GM06990 (cell line): ENCODE results near the gene ARHGAP42.

Source experiments
- DNase-seq: peaks from one replicate; pipeline ENCODE4 v3.0.0-alpha.2; 2011; ENCODE audit not compliant: insufficient read length; ENCODE audit errors: extremely low read depth
- H3K27me3 ChIP-seq: replicated peaks from 2 replicates; pipeline ENCODE4 v1.6.0; 2011; ENCODE audit warnings: low read length; ENCODE audit not compliant: control insufficient read depth, insufficient read depth
- H3K36me3 ChIP-seq: 2 replicates; pipeline ENCODE4 v1.5.1; 2011; ENCODE audit warnings: low read length; ENCODE audit not compliant: control insufficient read depth, insufficient read depth
- H3K4me3 ChIP-seq: replicated peaks from 2 replicates; pipeline ENCODE4 v1.5.1; 2011; ENCODE audit warnings: low read depth, mild to moderate bottlenecking, control low read depth, low read length
- TF ChIP-seq, protein P1 (sequence below): IDR thresholded peaks from 2 replicates; pipeline ENCODE4 v1.5.1; 2011; ENCODE audit warnings: low read length, control low read depth, mild to moderate bottlenecking, inconsistent platforms; ENCODE audit not compliant: insufficient read depth, poor library complexity, severe bottlenecking

ARHGAP42 gene

DNA sequence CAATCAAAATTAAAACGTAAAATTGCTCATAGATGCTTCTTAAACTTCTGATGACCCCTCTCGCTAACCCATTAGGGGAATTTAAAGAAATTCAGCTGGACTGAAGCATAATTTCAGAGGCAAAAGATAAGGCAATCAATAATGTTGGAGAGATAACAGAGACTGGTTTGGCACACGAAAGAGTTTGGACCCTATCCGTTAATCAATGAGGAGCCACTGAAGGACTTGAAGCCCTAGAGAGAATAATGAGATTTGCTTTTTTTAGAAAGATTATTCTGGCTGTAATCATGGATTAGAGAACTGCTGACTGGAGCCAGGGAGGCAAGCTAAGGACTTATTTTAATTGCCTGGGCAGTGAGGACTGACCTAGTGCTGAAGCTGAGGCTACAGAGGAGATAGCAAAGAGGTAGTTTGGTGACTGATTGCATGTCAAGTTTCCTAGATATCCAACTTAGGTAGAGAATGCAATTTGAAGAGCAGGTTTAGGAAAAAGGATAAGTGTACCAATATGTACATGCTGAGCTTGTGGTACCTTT is 11.9 kb upstream of the ARHGAP42 start:
- H3K4me3 ChIP-seq = no peak overlapping the region
- no peaks in the 10 kb centered on the region for H3K27me3 ChIP-seq
- no peaks in the 10 kb centered on the region for H3K36me3 ChIP-seq
- no peak for DNase-seq
- TF ChIP-seq, protein P1, sequence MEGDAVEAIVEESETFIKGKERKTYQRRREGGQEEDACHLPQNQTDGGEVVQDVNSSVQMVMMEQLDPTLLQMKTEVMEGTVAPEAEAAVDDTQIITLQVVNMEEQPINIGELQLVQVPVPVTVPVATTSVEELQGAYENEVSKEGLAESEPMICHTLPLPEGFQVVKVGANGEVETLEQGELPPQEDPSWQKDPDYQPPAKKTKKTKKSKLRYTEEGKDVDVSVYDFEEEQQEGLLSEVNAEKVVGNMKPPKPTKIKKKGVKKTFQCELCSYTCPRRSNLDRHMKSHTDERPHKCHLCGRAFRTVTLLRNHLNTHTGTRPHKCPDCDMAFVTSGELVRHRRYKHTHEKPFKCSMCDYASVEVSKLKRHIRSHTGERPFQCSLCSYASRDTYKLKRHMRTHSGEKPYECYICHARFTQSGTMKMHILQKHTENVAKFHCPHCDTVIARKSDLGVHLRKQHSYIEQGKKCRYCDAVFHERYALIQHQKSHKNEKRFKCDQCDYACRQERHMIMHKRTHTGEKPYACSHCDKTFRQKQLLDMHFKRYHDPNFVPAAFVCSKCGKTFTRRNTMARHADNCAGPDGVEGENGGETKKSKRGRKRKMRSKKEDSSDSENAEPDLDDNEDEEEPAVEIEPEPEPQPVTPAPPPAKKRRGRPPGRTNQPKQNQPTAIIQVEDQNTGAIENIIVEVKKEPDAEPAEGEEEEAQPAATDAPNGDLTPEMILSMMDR = no peak

DNA sequence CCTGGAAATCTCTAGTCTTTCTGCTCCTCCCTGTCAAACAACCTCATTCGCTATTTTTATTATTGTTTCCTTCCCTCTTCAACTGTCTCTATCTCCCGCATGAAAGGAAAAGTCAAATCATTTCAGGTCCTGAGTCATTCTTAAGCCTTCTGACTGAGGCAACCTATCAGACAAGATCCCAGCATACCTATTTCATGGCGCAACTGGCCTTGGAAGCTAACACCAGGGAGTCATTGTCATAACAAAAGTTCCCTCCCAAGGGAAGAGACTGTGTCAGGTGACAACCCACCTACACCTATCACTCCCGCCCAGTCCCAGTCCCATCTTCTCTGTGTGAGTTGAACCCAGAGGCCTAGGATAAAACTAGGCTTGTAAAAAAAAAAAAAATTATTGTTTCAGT is 10.2 kb upstream of the ARHGAP42 start:
- no peaks in the 10 kb centered on the region for H3K27me3 ChIP-seq
- no peak overlapping the region for H3K4me3 ChIP-seq
- DNase-seq = no peak
- TF ChIP-seq, protein P1 = no peak
- H3K36me3 ChIP-seq = no peaks in the 10 kb centered on the region

DNA sequence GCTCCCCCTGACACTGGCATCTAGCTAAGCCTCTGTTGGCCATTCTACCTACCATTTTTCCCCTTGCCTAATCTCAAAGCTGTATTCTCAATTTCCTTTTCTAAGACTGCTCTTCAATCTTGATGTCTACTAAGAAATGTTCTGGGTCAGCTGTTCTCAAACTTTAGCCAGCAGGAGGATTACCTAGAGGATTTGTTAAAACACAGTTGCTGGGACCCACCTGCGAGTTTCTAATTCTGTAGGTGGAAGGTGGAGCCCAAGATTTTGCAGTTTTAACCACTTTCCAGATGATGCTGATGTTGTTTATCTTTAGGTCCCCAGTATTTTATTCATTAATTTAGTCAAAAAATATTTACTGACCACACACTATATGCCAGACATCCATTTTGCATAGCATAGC is 9.3 kb upstream of the ARHGAP42 start:
- DNase-seq = no peak
- TF ChIP-seq, protein P1 = no peak
- Histone ChIP-seq H3K27me3 (no peaks in the 10 kb centered on the region), H3K4me3 (no peak overlapping the region), H3K36me3 (no peaks in the 10 kb centered on the region)

DNA sequence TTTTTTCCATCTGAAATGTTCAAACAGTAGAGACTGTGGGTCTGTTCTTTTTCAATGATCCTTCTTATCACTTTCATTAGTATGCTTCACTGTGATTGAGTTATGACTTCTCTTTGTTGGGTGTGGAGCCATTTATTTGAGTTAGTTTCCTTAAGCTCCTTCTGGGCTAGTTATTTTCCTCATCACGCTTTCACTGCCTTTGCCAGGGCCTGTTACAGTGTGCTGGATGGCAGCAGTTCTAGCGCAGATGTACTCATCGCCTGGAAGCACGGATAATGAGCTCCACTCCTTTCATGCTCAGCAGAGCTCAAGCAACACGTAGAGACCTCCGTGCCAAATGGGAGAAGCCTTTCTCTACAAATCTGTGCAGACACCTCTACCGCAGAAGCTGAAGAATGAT is 7.0 kb upstream of the ARHGAP42 start:
- no peak overlapping the region for H3K4me3 ChIP-seq
- DNase-seq = no peak
- TF ChIP-seq, protein P1 = no peak
- H3K27me3 ChIP-seq = no peaks in the 10 kb centered on the region
- H3K36me3 ChIP-seq = no peaks in the 10 kb centered on the region

DNA sequence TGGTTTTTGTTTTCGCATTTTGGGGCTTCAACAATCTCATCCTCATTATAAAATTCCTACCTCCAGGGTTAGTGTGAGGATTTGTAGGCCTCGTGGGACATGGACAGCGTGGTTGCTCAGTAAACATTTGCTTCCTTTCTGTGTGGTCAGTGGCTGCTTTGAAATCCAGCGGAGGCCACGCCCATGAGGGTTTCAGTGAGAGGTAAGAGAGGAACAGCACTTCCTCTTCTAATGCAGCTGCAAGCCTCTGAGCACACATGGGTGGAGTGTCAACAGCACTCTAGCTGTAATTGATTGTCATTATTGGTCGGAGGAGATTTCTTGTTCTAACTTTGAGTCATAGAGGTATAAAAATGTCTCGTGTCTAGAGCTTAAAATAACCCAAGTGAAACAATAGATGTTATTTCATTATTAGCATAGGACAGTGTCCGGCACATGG is 6.0 kb upstream of the ARHGAP42 start:
- no peaks in the 10 kb centered on the region for H3K27me3 ChIP-seq
- TF ChIP-seq, protein P1 = no peak
- DNase-seq = peak; percentile 82
- no peaks in the 10 kb centered on the region for H3K36me3 ChIP-seq
- H3K4me3 ChIP-seq = no peak overlapping the region
